ENCODE data around the gene MAMDC2. TPM values are rescaled to one million over a fixed set of nuclear protein-coding genes. Genes with fewer than 3 reads are reported as not detected.

MAMDC2 gene
- total RNA-seq, 1 donor from 2014 or later, result not detected

GRCh38 chr9:70260007-70260443 lies 216.4 kb downstream of the MAMDC2 start:
- peaks cover 3% of the 10 kb centered on the region for H3K27me3 Mint-ChIP-seq (ENCODE audit: low read depth)
- no peaks in the 10 kb centered on the region for H3K9me3 Mint-ChIP-seq
- peaks cover 48% of the 10 kb centered on the region for H3K36me3 Mint-ChIP-seq (ENCODE audit: low read depth)
- H3K4me3 Mint-ChIP-seq (ENCODE audit: low read depth), result peak overlapping the region; percentile 87
- DNase-seq (ENCODE audit: low spot score), result no peak
- peak overlapping the region; percentile 79 for H3K27ac Mint-ChIP-seq
- H3K4me1 Mint-ChIP-seq (ENCODE audit: low read depth), result peaks cover 51% of the 10 kb centered on the region
- intact Hi-C loops (cut with micrococcal nuclease), result loop anchor here (5.0 kb wide), 1 partner anchor 37 kb away; no protein-coding TSS in a partner anchor

GRCh38 chr9:70260606-70261005 lies 217.0 kb downstream of the MAMDC2 start:
- intact Hi-C loops (cut with micrococcal nuclease), result loop anchor here (5.0 kb wide), 1 partner anchor 37 kb away; no protein-coding TSS in a partner anchor
- H3K4me3 Mint-ChIP-seq (ENCODE audit: low read depth), result peak overlapping the region; percentile 87
- peaks cover 54% of the 10 kb centered on the region for H3K36me3 Mint-ChIP-seq (ENCODE audit: low read depth)
- no peaks in the 10 kb centered on the region for H3K9me3 Mint-ChIP-seq
- no peak overlapping the region for H3K27ac Mint-ChIP-seq
- peaks cover 51% of the 10 kb centered on the region for H3K4me1 Mint-ChIP-seq (ENCODE audit: low read depth)
- DNase-seq (ENCODE audit: low spot score), result no peak
- peaks cover 3% of the 10 kb centered on the region for H3K27me3 Mint-ChIP-seq (ENCODE audit: low read depth)

- intact Hi-C loops (cut with micrococcal nuclease), result loop anchor here (5.0 kb wide), 1 partner anchor 36 kb away; no protein-coding TSS in a partner anchor
- H3K4me3 Mint-ChIP-seq (ENCODE audit: low read depth), result peak overlapping the region; percentile 87
- no peak for DNase-seq (ENCODE audit: low spot score)
- H3K27me3 Mint-ChIP-seq (ENCODE audit: low read depth), result peaks cover 3% of the 10 kb centered on the region
- peak overlapping the region; percentile 5 for H3K27ac Mint-ChIP-seq
- peaks cover 58% of the 10 kb centered on the region for H3K36me3 Mint-ChIP-seq (ENCODE audit: low read depth)
- H3K4me1 Mint-ChIP-seq (ENCODE audit: low read depth), result peaks cover 51% of the 10 kb centered on the region
- H3K9me3 Mint-ChIP-seq, result no peaks in the 10 kb centered on the region
These were observed 217.7 kb downstream of the MAMDC2 start for GRCh38 chr9:70261131-70261870.

GRCh38 chr9:70262366-70262765 lies 218.7 kb downstream of the MAMDC2 start:
- Mint-ChIP-seq H3K4me1 (ENCODE audit: low read depth) (peaks cover 47% of the 10 kb centered on the region), H3K36me3 (ENCODE audit: low read depth) (peaks cover 65% of the 10 kb centered on the region), H3K27ac (peak overlapping the region; percentile 53), H3K27me3 (ENCODE audit: low read depth) (no peaks in the 10 kb centered on the region), H3K9me3 (no peaks in the 10 kb centered on the region), H3K4me3 (ENCODE audit: low read depth) (peak overlapping the region; percentile 87)
- intact Hi-C loops (cut with micrococcal nuclease), result loop anchor here (5.0 kb wide), 1 partner anchor 35 kb away; no protein-coding TSS in a partner anchor
- no peak for DNase-seq (ENCODE audit: low spot score)

- no peaks in the 10 kb centered on the region for H3K27me3 Mint-ChIP-seq (ENCODE audit: low read depth)
- peaks cover 70% of the 10 kb centered on the region for H3K36me3 Mint-ChIP-seq (ENCODE audit: low read depth)
- peaks cover 43% of the 10 kb centered on the region for H3K4me1 Mint-ChIP-seq (ENCODE audit: low read depth)
- intact Hi-C loops (cut with micrococcal nuclease), result loop anchor here (5.0 kb wide), 1 partner anchor 34 kb away; no protein-coding TSS in a partner anchor
- H3K9me3 Mint-ChIP-seq, result no peaks in the 10 kb centered on the region
- no peak for DNase-seq (ENCODE audit: low spot score)
- H3K27ac Mint-ChIP-seq, result peak overlapping the region; percentile 53
- no peak overlapping the region for H3K4me3 Mint-ChIP-seq (ENCODE audit: low read depth)
These were observed 219.3 kb downstream of the MAMDC2 start for GRCh38 chr9:70262948-70263347.

GRCh38 chr9:70263421-70263820 lies 219.8 kb downstream of the MAMDC2 start:
- H3K4me3 Mint-ChIP-seq (ENCODE audit: low read depth), result no peak overlapping the region
- H3K36me3 Mint-ChIP-seq (ENCODE audit: low read depth), result peaks cover 70% of the 10 kb centered on the region
- intact Hi-C loops (cut with micrococcal nuclease), result loop anchor here (5.0 kb wide), 1 partner anchor 34 kb away; no protein-coding TSS in a partner anchor
- H3K27me3 Mint-ChIP-seq (ENCODE audit: low read depth), result no peaks in the 10 kb centered on the region
- no peaks in the 10 kb centered on the region for H3K9me3 Mint-ChIP-seq
- peaks cover 39% of the 10 kb centered on the region for H3K4me1 Mint-ChIP-seq (ENCODE audit: low read depth)
- no peak overlapping the region for H3K27ac Mint-ChIP-seq
- no peak for DNase-seq (ENCODE audit: low spot score)

Other genes starting within 250 kb of the MAMDC2 start
- 0.46 and 0.78 TPM in 2 replicates for gene CFAP95, start 223.0 kb upstream of the MAMDC2 start, total RNA-seq
- 45.3 and 51.0 TPM in 2 replicates for gene SMC5, start 215.1 kb downstream of the MAMDC2 start, total RNA-seq